Measurements from ENCODE around the gene FLNC. TPM values are rescaled to one million over a fixed set of nuclear protein-coding genes. Genes with fewer than 3 reads are reported as not detected.

Gene FLNC, protein sequence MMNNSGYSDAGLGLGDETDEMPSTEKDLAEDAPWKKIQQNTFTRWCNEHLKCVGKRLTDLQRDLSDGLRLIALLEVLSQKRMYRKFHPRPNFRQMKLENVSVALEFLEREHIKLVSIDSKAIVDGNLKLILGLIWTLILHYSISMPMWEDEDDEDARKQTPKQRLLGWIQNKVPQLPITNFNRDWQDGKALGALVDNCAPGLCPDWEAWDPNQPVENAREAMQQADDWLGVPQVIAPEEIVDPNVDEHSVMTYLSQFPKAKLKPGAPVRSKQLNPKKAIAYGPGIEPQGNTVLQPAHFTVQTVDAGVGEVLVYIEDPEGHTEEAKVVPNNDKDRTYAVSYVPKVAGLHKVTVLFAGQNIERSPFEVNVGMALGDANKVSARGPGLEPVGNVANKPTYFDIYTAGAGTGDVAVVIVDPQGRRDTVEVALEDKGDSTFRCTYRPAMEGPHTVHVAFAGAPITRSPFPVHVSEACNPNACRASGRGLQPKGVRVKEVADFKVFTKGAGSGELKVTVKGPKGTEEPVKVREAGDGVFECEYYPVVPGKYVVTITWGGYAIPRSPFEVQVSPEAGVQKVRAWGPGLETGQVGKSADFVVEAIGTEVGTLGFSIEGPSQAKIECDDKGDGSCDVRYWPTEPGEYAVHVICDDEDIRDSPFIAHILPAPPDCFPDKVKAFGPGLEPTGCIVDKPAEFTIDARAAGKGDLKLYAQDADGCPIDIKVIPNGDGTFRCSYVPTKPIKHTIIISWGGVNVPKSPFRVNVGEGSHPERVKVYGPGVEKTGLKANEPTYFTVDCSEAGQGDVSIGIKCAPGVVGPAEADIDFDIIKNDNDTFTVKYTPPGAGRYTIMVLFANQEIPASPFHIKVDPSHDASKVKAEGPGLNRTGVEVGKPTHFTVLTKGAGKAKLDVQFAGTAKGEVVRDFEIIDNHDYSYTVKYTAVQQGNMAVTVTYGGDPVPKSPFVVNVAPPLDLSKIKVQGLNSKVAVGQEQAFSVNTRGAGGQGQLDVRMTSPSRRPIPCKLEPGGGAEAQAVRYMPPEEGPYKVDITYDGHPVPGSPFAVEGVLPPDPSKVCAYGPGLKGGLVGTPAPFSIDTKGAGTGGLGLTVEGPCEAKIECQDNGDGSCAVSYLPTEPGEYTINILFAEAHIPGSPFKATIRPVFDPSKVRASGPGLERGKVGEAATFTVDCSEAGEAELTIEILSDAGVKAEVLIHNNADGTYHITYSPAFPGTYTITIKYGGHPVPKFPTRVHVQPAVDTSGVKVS (N-terminal part only)
- 11.6 and 13.1 TPM in 2 replicates for polyA plus RNA-seq (2014; cell fraction: cytosol; rRNA removed)
- 14.1 and 19.8 TPM in 2 replicates for polyA plus RNA-seq (2014; cell fraction: nucleus; rRNA removed)

DNA sequence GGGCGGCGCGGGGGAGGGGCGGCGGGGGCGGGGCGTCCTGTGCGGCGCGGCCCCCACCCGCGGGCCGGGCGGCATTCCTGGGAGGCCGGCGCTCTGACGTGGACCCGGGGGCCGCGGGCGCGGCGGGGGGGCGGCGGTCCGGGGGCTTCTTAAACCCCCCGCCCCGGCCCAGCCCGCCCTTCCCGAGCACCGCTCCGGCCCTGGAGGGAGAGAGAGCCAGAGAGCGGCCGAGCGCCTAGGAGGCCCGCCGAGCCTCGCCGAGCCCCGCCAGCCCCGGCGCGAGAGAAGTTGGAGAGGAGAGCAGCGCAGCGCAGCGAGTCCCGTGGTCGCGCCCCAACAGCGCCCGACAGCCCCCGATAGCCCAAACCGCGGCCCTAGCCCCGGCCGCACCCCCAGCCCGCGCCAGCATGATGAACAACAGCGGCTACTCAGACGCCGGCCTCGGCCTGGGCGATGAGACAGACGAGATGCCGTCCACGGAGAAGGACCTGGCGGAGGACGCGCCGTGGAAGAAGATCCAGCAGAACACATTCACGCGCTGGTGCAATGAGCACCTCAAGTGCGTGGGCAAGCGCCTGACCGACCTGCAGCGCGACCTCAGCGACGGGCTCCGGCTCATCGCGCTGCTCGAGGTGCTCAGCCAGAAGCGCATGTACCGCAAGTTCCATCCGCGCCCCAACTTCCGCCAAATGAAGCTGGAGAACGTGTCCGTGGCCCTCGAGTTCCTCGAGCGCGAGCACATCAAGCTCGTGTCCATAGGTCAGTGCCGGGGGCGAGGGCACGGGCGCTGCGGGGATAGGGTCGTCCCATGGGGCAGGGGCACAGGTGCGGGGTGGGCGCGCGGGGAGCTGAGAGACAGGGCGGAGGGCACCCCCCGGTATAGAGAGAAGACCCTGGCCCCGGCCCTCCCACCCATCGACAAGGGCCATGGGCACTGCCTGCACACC lies at the start of gene FLNC:
TSS of gene FLNC (plus strand) at position 176 of the 947 bp plus-strand sequence. CDS start at position 408, 232 bp downstream.
- peak; percentile 22 for DNase-seq (ENCODE audit: low spot score)

DNA sequence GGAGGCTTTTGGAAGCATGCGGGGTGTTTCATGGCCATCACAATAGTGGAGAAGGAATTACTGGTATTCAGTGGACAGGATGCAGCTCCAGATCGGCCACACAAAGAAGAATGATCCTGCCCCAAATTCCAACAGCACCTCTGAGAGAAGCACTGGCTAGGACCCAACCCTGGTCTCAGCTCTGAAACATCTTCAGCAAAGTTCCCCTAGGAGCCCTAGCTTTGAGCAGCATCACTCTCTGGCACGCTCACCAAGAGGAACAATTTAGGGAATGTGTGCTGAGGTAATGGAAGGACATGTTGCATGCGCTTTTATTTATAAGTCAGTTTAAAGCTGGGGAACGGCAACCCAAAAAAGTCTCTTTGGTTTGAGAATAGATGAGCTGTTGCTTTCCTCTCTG lies 49.1 kb upstream of the FLNC start:
- no peak for DNase-seq (ENCODE audit: low spot score)

DNA sequence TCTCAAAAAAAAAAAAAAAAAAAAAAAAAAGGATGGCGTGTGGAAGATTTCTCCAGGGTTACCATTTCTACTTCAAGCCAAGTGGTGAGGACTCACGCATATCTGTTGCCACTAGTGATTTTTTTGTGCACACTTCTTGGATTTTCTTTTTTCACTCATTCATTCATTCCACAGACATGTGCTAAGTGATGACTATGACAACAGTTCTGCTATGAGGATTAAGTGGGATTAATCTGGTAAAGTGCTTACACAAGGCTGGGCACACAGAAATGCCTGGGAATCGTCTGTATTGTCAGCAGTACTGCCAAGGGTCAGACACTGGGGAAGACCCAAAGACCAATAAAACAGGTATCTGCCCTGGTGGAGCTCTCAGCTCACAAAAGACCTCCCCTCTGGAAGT lies 48.4 kb upstream of the FLNC start:
- DNase-seq (ENCODE audit: low spot score): no peak

DNA sequence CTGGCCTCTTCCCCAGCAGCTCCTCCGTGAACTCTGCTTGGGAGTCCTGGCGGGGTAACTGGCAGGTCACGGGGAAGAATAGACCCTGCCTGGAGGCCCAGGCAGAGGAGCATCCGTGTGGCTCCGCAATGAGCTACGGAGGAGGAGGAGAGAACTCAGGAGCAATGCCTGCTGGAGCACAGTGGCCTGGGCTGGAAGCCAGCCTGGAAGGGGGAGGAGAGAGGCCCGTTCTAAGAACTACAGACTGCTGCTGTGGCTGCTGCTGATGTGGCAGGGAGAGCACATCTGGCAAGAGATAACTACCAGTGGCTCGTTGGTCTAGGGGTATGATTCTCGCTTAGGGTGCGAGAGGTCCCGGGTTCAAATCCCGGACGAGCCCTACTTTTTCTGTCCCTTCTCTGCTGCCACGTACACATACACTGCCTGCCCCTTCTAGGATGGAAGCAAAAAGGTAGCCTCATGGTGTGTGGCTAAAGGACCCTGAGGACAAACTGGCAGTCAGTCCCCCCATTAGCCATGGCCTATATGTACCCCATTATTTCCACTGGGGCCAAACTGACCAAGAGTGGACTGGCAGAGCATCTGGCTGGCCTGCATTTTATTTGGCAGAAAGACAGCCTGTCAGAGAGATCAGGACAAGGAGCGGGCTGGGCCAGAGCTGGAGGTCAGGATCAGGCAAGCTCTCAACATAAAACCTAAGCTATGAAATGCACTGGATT lies 46.9 kb upstream of the FLNC start:
- peak; percentile 90 for DNase-seq (ENCODE audit: low spot score)

DNA sequence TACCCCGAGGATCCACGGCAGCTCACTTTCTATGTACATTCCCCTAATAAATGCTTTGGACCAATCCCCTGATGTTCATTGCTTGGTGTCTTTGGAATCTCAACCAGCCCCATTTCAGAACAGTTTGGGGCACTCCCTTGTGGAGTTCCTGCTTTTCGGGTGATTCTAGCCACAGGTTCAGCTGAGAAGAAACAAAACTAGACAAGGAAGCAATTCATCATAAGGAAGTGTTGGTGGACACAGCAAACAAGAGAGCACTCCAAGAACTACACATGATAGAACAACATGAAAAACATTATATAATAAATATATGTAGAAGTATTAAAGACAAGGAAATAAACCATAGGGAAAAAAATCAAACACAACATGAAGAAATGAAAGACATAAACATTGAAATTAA lies 44.5 kb upstream of the FLNC start:
- no peak for DNase-seq (ENCODE audit: low spot score)

DNA sequence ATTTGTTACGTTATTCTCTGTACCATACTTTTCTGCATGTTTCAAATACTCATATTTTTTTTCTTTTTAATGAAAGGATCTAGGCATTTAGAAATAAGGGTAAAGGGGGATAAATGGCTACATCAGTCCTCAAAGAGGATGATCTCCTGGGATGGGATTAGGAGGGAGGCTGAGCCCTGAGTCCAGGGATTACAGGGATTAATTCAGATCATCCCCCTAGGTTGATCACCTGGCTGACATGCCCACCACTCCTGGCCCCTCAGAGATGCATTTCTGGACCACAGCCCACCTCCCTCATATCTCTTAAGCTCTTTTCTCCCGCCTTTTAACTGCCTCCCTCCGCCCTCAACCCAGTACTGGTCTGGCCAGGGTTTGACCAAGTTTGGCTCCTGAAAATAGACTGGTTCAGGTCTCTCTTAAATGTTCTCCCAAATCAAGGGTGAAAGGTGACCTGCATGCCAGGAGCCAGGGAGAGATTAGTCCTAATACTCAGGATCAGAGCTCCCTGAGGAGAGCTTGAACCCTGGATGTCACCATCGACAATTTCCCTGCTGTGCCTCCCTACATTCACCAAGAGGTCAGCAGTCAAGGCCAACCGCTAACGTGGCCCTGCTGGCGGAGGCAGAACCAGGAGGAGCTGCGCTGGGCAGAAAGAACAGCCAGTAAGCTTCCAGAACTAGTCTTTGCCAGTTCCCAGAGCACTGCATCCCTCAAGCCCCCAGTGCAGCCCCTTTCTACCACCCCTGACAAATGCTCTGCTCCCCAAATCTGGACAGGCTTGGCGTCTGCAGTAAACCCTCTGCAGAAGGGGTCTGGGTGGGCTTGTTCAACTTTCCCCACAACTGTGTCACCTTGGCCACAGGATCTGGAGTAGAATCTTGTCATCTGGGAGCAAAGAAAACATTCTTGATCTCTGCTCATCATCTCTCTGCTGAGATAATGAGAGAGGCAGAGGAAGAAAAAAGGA lies 41.5 kb upstream of the FLNC start:
- no peak for DNase-seq (ENCODE audit: low spot score)

DNA sequence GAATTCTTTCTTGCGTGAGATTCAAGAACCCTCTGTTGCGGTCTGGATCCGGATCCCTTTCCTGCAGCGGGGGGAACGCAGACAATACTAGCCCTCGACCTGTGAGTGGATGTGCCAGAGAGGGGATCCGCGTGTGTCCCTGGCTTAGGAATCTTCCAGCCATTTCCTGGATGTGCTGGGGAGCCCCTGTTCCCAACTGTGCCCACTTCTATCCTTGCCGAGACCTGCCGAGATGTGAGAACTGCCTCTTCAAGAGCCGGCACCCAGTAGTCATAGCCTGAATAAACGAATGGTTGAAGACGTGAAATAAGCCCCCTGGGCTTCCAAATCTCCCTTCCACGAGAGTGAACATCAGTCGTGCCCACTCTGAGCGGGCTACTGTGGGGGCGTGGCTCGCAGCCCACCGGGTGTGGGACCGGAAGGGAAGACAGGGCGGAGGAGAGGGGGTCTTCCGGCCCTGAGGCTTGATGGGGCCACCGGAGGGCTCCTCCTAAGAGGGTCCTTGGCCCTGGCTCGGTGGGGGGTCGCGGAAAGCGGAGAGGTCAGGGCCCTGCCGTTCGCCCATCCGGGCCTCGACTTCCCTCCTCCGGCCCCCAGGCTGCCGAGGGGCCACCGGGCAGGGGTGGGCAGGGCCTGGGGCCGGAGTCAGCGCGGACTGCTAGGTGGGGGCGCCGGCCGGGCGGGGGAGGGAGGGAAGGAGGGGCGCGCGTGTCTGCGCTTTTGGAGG lies 39.7 kb upstream of the FLNC start:
- peak; percentile 62 for DNase-seq (ENCODE audit: low spot score)

DNA sequence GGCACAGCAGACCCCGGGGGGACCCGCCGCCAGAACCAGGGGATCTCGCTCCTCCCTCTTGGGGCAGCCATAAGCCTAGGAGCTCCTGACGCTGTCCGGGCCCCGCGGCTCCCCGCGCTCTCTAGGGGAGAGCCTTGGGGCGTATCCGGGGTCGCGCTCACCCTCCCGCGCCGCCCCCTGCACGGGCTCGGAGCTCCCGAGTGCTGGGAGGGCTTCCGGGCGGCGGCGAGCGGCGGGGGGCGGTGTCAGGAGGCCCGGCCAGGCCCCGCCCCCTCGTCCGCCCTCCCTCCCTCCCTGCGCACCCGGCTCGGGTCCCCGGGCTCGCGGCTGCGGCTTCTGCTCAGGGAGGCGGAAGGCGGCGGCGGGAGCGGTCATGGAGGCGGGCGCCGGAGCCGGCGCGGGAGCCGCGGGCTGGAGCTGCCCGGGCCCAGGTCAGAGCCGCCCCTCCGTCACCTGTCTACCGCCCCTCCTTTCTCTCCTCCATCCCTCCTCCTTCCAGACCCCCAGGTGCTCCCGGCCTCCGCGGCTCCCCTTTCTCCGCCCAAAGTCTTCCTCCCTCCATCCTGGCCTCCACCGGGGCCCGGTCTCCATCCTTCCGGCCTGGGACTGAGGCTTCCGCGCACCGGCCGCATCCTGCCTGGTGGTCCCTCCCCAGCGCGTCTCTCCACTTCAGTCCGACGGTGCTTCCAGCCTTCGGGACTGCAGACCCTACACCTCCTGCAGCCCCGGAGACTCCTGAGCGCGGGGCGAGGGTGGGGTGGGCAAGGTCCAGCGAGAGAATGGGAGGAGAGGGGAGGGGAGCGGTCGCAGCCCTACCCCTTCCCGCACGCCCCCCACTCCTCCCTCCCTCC lies 38.9 kb upstream of the FLNC start, which contains the start of gene CCDC136:
TSS of gene CCDC136 (plus strand) at position 848 of the 851 bp plus-strand sequence. CDS start 444 bp downstream, outside the sequence.
- peak; percentile 69 for DNase-seq (ENCODE audit: low spot score)

DNA sequence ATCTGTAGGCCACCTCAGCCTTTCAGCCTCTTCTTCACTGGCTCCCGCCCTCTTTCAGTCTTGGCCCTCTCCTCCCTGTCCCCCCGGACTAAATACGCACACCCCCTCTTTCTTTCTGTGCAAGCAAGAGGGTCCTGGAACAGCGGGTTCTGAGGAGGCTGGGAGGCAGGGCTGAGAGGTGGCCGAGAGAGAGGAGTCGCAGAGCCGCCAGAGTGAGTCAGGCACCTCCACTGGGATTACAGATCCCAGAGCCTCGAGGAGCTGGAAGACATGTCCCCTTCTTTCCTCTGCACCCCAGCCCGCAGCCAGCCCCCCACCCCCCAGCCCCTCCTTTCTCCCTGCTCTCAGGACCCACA lies 38.3 kb upstream of the FLNC start:
- DNase-seq (ENCODE audit: low spot score): no peak

DNA sequence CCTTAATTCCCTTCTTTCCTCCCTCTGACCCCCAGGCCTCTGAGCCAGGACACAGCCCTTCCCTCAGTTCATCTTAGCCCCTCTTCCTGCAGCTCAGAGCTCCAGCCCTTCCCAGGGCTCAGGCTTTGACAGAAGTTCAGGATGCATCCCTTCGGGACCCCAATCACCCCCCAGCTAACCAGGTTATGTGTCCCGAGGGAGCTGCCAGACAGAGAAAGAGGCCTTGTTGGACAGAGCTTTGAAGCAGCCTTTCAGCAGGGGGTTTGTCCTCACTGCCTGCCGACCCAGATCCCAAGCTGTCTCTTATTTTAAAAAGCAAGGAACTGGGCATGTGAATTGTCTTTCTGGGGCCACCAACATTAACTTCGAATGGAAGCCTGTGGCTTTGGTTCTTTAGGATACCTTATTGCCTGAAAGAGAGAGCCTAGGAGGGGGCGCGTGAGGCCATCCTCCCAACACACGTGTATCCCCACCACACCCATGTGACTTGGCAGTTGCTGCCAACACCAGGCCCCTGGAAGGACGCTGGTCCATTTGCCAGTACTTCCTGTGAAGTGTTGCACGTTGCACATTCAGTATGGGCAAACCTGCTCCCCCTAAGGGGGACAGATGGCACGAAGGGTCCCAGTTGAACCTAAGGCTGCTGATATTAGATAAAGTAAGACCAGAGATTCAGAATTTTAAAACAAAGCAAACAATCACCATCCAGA lies 37.6 kb upstream of the FLNC start:
- DNase-seq (ENCODE audit: low spot score): peak; percentile 63

DNA sequence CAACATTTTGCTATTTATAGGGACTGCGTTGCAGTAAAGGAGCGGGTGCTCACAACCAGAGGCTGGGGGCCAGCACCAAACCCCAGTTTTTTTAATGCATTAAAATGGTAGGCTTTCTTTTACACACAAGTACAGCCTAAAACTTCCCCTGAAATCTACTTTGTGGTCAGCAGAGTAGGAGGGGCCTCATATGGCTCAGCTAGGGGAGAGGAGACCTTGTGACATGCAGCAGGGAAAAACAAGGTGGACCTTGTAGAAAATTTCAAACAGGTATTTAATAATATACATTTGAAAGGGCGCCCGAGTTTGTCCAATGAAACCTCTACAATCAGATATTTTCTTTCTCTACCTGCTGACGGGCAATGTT lies 37.0 kb upstream of the FLNC start:
- DNase-seq (ENCODE audit: low spot score): no peak

DNA sequence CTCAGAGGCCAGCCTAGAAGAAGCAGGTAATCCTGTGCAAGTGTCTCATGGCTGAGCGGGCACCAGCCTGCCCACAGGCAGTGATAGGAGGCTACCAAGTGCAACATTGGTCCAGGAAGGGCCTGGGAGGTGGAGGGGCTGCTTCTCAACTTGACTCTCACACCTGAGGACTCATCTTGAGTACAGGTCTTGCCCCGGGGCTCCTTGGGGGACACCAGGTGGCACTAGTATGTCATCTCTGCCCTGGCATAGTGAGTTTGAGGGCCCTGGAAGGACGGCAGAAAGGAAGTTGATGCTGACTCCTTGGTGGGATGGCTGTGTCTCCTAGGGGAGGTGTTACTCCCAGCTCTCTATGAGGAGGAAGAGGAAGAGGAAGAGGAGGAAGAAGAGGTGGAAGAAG lies 36.2 kb upstream of the FLNC start:
- no peak for DNase-seq (ENCODE audit: low spot score)

DNA sequence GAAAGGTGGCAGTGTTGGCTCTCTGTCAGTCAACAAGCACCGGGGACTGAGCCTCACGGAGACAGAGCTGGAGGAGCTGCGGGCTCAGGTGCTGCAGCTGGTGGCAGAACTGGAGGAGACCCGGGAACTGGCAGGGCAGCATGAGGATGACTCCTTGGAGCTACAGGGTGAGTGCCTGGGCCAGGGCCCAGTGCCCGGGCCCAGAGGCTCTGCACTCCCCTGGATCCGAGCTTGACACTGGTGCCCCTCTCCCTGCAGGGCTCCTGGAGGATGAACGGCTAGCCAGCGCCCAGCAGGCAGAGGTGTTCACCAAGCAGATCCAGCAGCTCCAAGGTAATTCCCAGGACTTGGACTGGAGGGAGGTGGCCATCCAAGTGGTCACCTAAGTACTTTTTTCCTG lies 35.8 kb upstream of the FLNC start:
- no peak for DNase-seq (ENCODE audit: low spot score)

DNA sequence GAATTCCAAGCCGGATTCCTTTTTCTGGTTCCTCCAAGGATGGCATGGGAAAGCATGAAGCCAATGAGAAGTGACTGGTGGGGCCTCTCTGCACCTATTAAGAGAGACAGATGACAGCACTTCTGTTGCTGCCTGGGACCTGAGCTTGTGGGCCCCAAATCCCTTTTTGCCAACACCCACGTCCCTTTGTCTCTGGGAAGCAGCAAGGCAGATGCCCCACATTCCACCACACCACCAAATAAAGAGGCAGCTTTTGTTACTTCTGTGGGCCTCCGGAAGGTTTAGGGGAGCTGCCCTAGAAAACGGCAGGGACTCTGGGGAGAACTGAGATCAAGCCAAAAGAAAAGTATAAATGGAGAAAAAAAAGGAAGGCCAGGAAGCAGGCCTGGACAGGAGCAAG lies 35.1 kb upstream of the FLNC start:
- DNase-seq (ENCODE audit: low spot score): no peak

DNA sequence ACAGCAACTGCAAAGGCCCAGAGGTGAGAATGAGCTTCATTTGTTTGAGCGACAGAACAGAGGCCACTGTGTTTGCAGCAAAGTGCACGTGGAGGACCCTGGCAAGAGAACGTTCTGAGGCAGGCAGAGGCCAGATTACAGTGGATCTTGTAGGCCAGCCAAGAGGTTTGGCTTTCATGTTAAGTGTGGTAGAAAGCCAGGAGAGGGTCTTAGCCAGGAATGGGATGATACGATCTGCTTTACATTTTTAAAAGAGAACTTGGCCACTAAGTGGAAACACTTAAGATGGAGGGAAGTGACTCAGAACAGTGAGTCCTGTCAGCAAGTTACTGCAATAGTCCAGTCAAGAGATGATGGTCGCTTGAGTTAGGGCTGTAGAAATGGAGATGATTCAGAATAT lies 33.9 kb upstream of the FLNC start:
- DNase-seq (ENCODE audit: low spot score): no peak

DNA sequence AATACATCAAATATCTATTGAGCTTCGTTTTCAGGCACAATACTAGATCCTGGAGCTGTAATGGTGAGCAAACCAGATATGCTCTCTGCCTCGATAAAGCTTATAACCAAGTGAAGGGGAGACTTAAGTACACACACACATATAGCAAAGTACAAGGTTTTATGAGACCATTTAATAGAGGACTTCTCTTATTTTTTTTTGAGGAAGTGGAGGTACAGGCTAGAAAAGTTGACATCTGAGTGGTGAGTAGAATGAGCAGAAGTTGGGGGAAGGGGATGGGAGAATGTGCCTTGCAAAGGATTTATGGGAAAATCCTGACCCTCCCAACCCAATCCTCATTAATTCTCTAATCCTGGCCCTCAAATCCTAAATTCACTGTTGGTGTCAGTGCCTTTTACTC lies 30.8 kb upstream of the FLNC start:
- no peak for DNase-seq (ENCODE audit: low spot score)
